GM23338 (cell line): Measurements from ENCODE around the gene SALL2. TPM values are rescaled to one million over a fixed set of nuclear protein-coding genes. Genes with fewer than 3 reads are reported as not detected.

Source experiments
- ATAC-seq: fragments of 200-7000 bp; cut with Tn5 transposase; 3 replicates; pipeline ENCODE4 v1.9.1; 2020
- DNase-seq: peaks from one replicate; pipeline ENCODE4 v3.0.0-alpha.2; 2015; ENCODE audit warnings: low spot score
- H2AFZ ChIP-seq: fragments of 200-600 bp; sonication (generic); 2 replicates; pipeline ENCODE4 v1.8.0; 2016; ENCODE audit warnings: antibody characterized with exemption, mild to moderate bottlenecking, moderate library complexity
- H3F3A ChIP-seq: fragments of 200-600 bp; sonication (generic); replicated peaks from 2 replicates; pipeline ENCODE4 v1.8.0; 2017; ENCODE audit warnings: antibody characterized with exemption, mixed run types, low read depth
- H3K27ac ChIP-seq: fragments of 200-600 bp; sonication (generic); 2 replicates; pipeline ENCODE4 v1.6.1; 2016; ENCODE audit warnings: low read depth
- H3K27me3 ChIP-seq: fragments of 200-600 bp; sonication (generic); 2 replicates; pipeline ENCODE4 v1.8.0; 2016; ENCODE audit warnings: mild to moderate bottlenecking, mixed run types, moderate library complexity; ENCODE audit not compliant: insufficient read depth
- H3K36me3 ChIP-seq: fragments of 200-600 bp; sonication (generic); 2 replicates; pipeline ENCODE4 v1.8.0; 2016; ENCODE audit warnings: mild to moderate bottlenecking; ENCODE audit not compliant: insufficient read depth
- H3K4me1 ChIP-seq: fragments of 200-600 bp; sonication (generic); 2 replicates; pipeline ENCODE4 v1.8.0; 2016; ENCODE audit warnings: mild to moderate bottlenecking, moderate library complexity; ENCODE audit not compliant: insufficient read depth
- H3K4me2 ChIP-seq: fragments of 200-600 bp; sonication (generic); 2 replicates; pipeline ENCODE4 v1.7.1; 2017; ENCODE audit warnings: mixed run types
- H3K4me3 ChIP-seq: fragments of 200-600 bp; sonication (generic); 2 replicates; pipeline ENCODE4 v1.6.1; 2016; ENCODE audit warnings: mixed run types
- H3K79me2 ChIP-seq: fragments of 200-600 bp; sonication (generic); replicated peaks from 2 replicates; pipeline ENCODE4 v1.8.0; 2017; ENCODE audit warnings: mild to moderate bottlenecking; ENCODE audit not compliant: insufficient read depth
- H3K9me2 ChIP-seq: fragments of 200-600 bp; sonication (generic); 2 replicates; pipeline ENCODE4 v1.8.0; 2017; ENCODE audit not compliant: insufficient read depth
- H4K20me1 ChIP-seq: fragments of 200-600 bp; sonication (generic); replicated peaks from 2 replicates; pipeline ENCODE4 v1.8.0; 2017; ENCODE audit warnings: mild to moderate bottlenecking; ENCODE audit not compliant: insufficient read depth
- H3K27ac Mint-ChIP-seq: 2 replicates; pipeline ENCODE4 v1.8.0; 2020; ENCODE audit warnings: inconsistent platforms, mild to moderate bottlenecking, moderate library complexity, mixed read lengths
- H3K27me3 Mint-ChIP-seq: 3 replicates; pipeline ENCODE4 v1.8.0; 2022; ENCODE audit warnings: low read depth, mild to moderate bottlenecking, moderate library complexity, mixed read lengths, inconsistent platforms; ENCODE audit not compliant: insufficient read depth, poor library complexity
- H3K36me3 Mint-ChIP-seq: 3 replicates; pipeline ENCODE4 v1.8.0; 2021; ENCODE audit warnings: low read depth, mild to moderate bottlenecking, inconsistent platforms, moderate library complexity, mixed read lengths
- H3K4me1 Mint-ChIP-seq: 3 replicates; pipeline ENCODE4 v1.8.0; 2020; ENCODE audit warnings: mild to moderate bottlenecking, inconsistent platforms, mixed read lengths
- H3K4me3 Mint-ChIP-seq: 3 replicates; pipeline ENCODE4 v1.8.0; 2021; ENCODE audit warnings: moderate library complexity, mild to moderate bottlenecking, inconsistent platforms, mixed read lengths
- H3K9me3 Mint-ChIP-seq: 3 replicates; pipeline ENCODE4 v1.8.0; 2020; ENCODE audit warnings: moderate library complexity, mild to moderate bottlenecking, inconsistent platforms, mixed read lengths
- CREB1 ChIP-seq: fragments of 250-450 bp; sonication (Bioruptor Pico); IDR thresholded peaks from 2 replicates; pipeline ENCODE4 v1.5.0; 2020; ENCODE audit warnings: low read depth, mild to moderate bottlenecking, moderate library complexity
- CTCF ChIP-seq, 2 experiments: fragments of 200-600 bp in 1 of 2; sonication (generic) in 1 of 2; conservative IDR thresholded peaks; 2 replicates each; pipeline versions ENCODE4 v1.5.1 to v1.6.1; 2016 to 2017; ENCODE audit warnings: antibody characterized with exemption in 2 of 2, low read depth in 2 of 2, mild to moderate bottlenecking in 2 of 2, moderate library complexity in 1 of 2
- EZH2 ChIP-seq: fragments of 200-600 bp; sonication (generic); IDR thresholded peaks from one replicate; pipeline ENCODE4 v1.8.0; 2017; ENCODE audit warnings: antibody characterized with exemption, mild to moderate bottlenecking, low read depth; ENCODE audit not compliant: unreplicated experiment
- EZH2phosphoT487 ChIP-seq: fragments of 200-600 bp; sonication (generic); IDR thresholded peaks from one replicate; pipeline ENCODE4 v1.8.1; 2018; ENCODE audit warnings: antibody characterized with exemption; ENCODE audit not compliant: unreplicated experiment
- JUNB ChIP-seq: IDR thresholded peaks from one replicate; pipeline ENCODE4 v1.6.1; 2016; ENCODE audit warnings: antibody characterized with exemption; ENCODE audit not compliant: unreplicated experiment
- NANOG ChIP-seq: IDR thresholded peaks from 2 replicates; pipeline ENCODE4 v1.6.1; 2016; ENCODE audit warnings: antibody characterized with exemption, borderline replicate concordance
- POLR2AphosphoS5 ChIP-seq: IDR thresholded peaks from 2 replicates; pipeline ENCODE4 v1.6.1; 2016; ENCODE audit warnings: antibody characterized with exemption, low read depth
- REST ChIP-seq: IDR thresholded peaks from one replicate; pipeline ENCODE4 v1.6.1; 2018; ENCODE audit warnings: antibody characterized with exemption; ENCODE audit not compliant: unreplicated experiment
- STAT1 ChIP-seq: IDR thresholded peaks from one replicate; pipeline ENCODE4 v1.6.1; 2016; ENCODE audit warnings: antibody characterized with exemption; ENCODE audit not compliant: unreplicated experiment
- ZNF114 ChIP-seq: fragments of 250-450 bp; sonication (Bioruptor Pico); IDR thresholded peaks from 2 replicates; pipeline ENCODE4 v1.5.0; 2020; ENCODE audit warnings: mild to moderate bottlenecking, moderate library complexity
- ZNF331 ChIP-seq: fragments of 250-450 bp; sonication (Bioruptor Pico); IDR thresholded peaks from 2 replicates; pipeline ENCODE4 v1.5.0; 2020; ENCODE audit warnings: low read depth, mild to moderate bottlenecking, moderate library complexity
- ZNF462 ChIP-seq: fragments of 250-450 bp; sonication (Bioruptor Pico); IDR thresholded peaks from 2 replicates; pipeline ENCODE4 v1.5.0; 2020; ENCODE audit warnings: mild to moderate bottlenecking, moderate library complexity
- polyA plus RNA-seq: library from polyadenylated mRNA; unstranded; fragments of >200 nt; fragmentation: Nextera tagmentation; extraction: Ambion mirVana; gene quantifications from 2 replicates; pipeline ENCODE4 v1.2.1, GENCODE V29; 2016
- total RNA-seq: library from RNA; depleted of rRNA; stranded (reverse); fragments of >200 nt; shearing (Covaris generic); gene quantifications from 2 replicates; pipeline ENCODE4 v1.2.3, GENCODE V29; 2014
- TF ChIP-seq, protein P1 (sequence below): IDR thresholded peaks from 2 replicates; pipeline ENCODE4 v1.6.1; 2016; ENCODE audit warnings: antibody characterized with exemption

Gene SALL2
- total and polyA plus RNA-seq, 2 experiments from 2014 or later: 121 to 281 TPM

DNA sequence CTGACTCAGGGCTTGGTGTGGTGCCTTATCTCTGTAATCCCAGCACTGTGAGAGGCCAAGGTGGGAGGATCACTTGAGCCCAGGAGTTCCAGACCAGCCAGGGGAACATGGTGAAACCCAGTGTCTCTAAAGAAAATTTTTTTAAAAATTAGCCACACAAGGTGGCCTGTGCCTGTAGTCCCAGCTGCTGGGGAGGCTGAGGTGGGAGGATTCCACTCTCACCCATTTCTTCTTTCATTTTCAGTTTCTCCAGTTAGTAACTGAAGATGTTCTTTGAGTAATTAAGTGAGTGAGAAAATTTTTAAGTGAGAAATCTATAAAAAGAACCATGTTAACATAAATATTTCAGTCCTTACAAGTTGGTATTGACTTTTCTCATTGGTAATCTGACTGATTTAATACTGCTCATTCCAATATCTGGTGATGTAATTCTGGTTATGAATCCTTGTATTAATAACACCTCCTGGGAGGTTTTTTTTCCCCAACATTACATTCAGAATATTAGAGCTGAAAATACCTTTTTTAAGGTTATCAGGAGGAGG lies 21.1 kb downstream of the SALL2 start:
- Histone ChIP-seq H3K4me3 (no peak overlapping the region), H3K27ac (peak overlapping the region; percentile 35), H3F3A (peaks cover 12% of the 10 kb centered on the region; the same call in 1 of the 2 replicates), H3K9me2 (no peaks in the 10 kb centered on the region), H4K20me1 (peaks cover 14% of the 10 kb centered on the region), H3K4me2 (no peak overlapping the region), H3K27me3 (no peaks in the 10 kb centered on the region), H3K4me1 (peaks cover 17% of the 10 kb centered on the region), H2AFZ (no peak overlapping the region), H3K79me2 (peaks cover 78% of the 10 kb centered on the region), H3K36me3 (peaks cover 38% of the 10 kb centered on the region)
- Mint-ChIP-seq H3K27me3 (peaks cover 9% of the 10 kb centered on the region), H3K9me3 (no peaks in the 10 kb centered on the region), H3K4me3 (no peak overlapping the region), H3K4me1 (peaks cover 29% of the 10 kb centered on the region), H3K27ac (peak overlapping the region; percentile 84), H3K36me3 (peaks cover 82% of the 10 kb centered on the region)
- DNase-seq (no peak), ATAC-seq (no peak)
- no peak for TF ChIP-seq STAT1
- TF ChIP-seq ZNF331 (CRISPR knock-in tag): no peak
- TF ChIP-seq CREB1: no peak
- TF ChIP-seq NANOG: no peak
- no peak for TF ChIP-seq POLR2AphosphoS5
- no peak for TF ChIP-seq JUNB
- no peak for TF ChIP-seq ZNF462
- no peak for TF ChIP-seq EZH2
- TF ChIP-seq CTCF (conservative IDR thresholded peaks at IDR 0.05; ENCODE audit: low read depth in 2 of 2): no peak
- no peak for TF ChIP-seq EZH2phosphoT487
- TF ChIP-seq, protein P1, sequence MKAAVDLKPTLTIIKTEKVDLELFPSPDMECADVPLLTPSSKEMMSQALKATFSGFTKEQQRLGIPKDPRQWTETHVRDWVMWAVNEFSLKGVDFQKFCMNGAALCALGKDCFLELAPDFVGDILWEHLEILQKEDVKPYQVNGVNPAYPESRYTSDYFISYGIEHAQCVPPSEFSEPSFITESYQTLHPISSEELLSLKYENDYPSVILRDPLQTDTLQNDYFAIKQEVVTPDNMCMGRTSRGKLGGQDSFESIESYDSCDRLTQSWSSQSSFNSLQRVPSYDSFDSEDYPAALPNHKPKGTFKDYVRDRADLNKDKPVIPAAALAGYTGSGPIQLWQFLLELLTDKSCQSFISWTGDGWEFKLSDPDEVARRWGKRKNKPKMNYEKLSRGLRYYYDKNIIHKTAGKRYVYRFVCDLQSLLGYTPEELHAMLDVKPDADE: no peak
- no peak for TF ChIP-seq REST
- no peak for TF ChIP-seq ZNF114 (CRISPR knock-in tag)
